HT-29 (cell line): ENCODE results near the gene DMBT1. TPM values are rescaled to one million over a fixed set of nuclear protein-coding genes. Genes with fewer than 3 reads are reported as not detected.

ENCODE experiments used
- DNase-seq: peaks from one replicate; pipeline ENCODE4 v3.0.0-alpha.2; 2015; ENCODE audit warnings: low spot score
- total RNA-seq: library from RNA; depleted of rRNA; stranded (reverse); fragments of >200 nt; shearing (Covaris generic); gene quantifications from 2 replicates; pipeline ENCODE4 v1.2.3, GENCODE V29; 2014

DMBT1 gene
- total RNA-seq, 1 experiment from 2014 or later: 0.38 TPM

DNA sequence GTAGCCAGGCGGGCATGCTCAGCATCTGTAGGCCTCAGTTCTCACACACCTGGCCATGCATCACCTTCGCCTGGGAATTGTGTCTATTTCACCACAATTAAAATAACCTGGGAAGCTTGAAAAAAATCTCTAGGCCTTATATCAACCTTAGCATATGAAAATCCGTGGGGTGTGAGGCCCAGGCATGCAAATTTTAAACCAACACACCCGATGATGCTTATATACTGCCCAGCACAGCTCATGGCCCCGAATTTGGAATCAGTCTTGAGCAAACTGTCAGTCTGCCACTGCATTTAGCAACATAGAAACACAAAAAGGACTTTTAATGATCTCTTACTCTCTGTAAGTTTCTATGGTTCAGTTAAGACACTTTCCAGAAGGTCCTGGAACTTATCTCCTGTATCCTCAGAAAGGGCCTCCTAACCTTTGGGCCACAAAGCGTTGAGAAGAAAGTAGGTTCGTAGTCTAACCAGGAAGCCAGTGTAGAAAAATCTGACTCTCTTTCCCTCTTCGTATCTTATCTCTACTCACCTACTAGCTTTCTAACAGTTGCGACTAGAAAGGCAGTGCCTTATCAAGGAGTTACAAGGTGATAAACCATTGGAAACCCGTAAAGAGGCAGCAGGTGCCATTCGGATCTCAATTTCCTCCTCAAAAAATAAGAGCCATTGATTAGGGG is 12.0 kb upstream of the DMBT1 start:
- no peak for DNase-seq

DNA sequence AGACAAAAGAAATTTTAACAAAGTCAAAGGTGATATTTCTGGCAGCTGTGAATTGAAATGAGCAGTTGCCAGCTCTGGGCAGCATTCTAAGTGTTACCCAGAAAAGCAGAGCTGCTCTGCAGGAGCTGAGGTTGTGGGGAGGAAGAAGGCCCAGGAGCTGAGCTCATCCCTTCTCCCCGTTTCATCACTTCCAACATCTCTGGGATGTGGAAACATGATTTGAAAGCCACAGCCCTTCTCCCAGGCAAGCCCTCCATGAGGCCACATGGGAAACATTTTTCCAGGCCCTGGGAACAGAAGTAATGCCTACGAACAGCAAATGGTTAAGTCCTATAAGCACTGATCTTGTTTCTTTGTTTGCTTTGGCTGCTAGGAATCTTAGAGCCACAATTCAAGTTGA is 10.9 kb upstream of the DMBT1 start:
- DNase-seq: no peak

DNA sequence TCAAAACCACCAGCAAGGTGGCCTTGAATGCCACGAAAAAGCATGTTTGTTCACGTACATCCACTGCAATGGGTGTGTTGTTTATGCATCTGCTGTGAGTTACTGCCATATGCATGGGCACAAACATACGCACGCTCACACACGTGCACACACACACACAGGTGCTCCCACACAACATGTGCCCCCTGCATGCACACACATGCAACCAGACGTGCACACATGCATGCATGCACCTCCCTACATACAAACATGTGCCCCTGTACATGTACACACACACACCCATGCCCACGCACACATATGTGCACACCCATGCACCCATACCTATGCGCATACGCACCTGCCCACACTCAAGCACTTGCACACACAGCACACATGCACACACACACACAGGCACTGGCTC is 10.1 kb upstream of the DMBT1 start:
- no peak for DNase-seq

DNA sequence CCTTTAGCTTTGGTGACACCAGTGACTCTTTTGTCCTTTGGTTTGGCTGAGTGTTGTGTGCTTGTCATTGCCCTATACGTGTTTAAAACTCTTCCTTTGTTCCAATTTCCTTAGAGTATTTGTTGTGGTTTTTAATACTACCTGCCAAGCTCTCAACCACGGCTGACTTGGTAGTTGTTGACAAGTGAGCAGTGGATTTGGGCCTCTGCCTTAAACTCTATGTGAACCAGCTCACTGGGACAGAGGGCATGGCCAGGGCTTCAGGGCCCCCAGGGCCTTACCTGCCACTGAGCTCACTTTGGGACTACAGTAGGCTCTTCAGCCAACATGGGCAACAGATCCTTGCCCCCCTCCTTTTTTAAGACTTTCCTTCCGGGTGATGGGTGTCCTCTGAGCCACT is 9.6 kb upstream of the DMBT1 start:
- DNase-seq: no peak

DNA sequence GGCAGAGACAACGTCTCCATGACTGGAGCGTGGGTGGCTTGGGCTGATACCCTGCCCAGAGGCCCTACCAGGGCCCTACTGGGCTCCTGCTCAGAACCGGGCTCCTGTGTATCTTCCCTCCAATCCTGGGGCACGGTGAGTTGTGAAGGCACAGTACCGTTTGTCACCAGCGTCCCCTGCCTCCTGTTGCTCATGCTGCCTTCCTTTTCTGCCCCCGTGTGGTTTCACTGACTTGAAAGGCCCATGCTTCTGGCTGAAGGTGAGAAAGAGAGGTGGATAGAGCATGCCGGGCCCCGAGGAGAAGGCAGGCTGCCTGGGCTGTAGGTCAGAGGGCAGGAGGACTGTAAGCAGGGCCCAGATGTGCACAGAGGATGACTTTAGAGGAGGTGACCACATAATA is 9.1 kb upstream of the DMBT1 start:
- DNase-seq: no peak

DNA sequence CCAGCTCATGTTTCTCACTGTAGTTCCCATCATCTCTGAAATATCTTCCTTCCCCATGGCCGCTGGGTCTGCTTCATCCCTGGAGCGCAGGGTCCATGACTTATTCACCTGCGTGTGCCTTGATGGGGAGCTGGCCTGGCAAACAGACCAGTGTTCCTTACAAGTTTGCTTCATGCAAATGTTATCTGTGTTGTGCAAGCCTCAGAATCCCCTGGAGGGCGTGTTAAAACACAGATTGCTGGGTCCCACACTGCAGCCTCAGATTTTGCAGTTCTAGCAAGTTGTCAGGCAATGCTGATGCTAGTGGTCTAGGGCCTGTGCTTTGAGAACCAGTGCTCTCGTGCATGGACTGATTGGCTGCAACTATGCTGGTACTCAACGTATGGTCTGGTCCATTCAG is 7.2 kb upstream of the DMBT1 start:
- no peak for DNase-seq

DNA sequence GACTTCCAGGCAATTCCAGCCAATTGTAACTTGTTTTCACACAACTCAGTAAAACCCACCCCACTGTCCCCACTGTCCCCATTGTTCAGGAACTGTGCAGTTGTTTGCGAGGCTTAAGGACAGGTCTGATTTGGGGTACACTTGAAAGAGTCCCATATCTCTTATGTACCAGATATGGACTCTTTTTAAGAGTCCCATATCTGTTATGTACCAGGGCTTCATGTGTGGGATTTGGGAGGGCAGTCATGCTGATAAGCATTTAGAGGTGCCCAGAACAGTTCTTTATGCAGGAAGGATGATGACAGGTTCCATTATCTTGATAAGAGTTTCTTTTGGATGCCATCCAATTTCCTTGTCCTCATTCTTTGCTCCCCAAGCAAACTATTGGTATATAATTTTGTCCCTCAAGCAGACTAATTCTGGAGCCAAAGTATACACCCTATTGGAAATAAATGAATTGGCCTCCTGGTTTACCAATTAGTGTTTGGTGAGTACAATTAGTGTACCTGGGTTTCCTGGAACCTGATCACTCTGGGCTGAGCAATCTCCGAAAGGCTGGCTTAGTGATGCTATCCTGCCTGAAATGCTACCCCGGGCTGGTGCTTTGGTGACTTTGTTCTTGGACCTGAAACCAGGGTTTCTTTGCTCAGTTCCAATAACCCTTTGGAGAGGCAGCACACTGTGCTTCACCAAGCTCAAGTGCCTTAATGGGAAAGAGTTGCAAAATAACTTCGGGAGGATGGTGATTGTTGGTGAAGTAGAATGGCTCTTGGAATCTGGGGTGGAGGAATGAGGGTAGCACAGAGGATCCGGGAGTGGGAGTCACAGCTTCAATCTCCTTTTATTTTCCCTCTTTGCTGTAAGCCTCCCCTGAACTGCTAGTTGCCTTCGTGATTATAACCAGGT is 6.2 kb upstream of the DMBT1 start:
- DNase-seq: no peak

DNA sequence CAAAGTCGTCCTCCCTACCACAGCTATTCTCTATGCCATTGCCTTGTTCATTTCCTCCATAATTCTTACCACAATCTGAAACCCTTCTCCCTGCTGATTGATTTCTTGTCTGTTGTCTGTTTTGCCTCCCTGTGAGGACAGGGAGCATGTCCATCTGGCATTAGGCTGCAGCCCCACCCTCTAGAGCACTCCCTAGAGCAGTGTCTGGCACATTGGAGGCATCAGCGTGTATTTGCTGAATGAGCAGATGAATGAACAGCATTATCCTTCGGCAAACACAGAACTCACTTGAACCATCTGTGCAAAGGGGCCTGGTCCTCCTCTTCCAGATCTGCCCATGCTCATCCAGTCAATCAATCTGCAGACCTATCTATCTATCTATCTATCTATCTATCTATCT is 5.1 kb upstream of the DMBT1 start:
- no peak for DNase-seq

DNA sequence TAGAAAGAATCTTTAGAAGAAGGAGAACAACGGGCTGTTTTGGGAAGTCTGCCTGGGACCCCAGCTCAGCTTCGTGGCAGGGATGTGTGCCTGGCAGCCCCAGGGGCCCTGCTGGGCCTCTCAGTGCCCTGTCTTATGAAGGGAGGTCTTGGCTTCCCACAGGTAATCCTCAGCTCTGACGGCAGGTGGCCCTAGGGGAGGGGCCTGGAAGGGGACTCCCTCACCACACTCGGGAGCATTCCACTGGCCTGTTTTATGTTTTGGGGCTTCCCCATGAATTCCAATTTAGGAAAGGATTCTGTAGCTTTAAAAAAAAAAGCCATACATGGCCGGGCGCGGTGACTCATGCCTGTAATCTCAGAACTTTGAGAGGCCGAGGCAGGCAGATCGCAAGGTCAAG is 3.0 kb upstream of the DMBT1 start:
- no peak for DNase-seq

DNA sequence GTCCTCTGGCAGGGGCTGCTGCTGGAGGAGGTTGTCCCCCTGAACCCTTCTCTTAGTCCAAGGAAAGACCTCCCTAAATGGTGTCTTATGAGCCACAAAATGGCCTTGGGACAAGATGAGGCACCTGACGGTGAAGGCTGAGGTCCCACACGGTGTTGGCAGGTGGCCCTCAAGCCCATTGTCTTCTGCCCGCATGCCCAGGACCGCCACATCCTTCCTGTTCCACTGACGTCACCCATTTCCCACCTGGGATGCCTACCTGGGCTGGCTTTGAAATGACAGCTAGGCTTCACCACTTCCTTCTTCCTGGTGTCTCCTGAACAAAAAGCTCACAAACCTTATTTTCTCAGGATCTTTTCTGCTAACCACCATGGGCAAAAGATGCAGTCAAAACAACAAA is 2.1 kb upstream of the DMBT1 start:
- DNase-seq: no peak

DNA sequence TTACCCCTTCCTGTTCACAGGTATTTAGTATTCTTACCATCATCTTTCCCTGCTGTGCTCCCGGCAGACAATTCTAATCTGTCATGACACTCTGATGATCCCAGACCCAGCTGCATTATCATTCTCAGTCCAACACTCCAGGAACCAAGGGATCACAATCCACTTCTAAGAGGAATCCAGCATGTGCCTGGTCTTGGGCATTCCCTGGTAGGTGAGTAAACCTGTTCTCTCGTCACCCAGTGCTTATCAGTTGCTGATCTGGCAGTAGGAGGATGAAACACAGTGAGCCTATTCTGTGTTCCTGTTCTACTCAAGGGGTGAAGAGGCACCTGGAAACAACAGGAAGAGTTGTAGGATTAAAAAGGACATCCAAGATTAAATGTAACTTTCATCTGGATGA is 1.3 kb upstream of the DMBT1 start:
- no peak for DNase-seq

DNA sequence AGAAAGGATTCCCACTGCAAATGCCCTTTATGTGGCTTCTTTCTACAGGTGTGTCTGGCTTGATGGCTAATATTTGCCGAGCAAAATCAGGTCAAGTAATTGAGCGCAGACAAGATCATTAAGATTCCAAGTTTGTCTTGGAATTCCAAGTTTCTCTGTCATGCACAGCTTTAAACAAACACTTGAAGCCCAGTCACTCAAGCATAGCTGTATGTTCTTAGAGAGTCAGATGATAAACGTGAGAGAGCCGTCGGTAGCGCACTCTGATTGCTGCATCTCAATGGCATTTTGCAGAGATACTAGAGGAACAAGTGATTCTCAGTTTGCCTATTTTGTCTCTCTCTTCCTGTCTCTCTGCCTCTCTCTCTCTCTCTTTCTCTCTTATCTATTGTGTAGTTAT is 658 bp downstream of the DMBT1 start:
- no peak for DNase-seq

DNA sequence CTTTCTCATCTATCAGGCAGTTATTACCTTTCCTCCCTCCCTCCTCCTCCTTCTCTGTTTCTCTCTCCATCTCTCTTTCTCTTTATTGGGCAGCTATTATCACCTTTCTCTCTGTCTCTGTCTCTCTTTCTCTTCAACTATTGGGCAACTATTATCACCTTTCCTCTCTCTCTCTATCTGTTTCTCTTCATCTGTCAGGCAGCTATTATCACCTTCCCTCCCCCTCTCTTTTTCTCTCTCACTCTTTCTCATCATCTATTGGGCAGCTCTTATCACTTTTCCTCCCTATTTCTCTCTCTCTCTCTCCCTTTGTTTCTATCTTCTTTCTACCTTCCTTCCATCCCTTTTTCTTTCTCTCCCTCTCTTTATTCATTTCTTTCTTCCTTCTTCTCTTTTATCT is 1.2 kb downstream of the DMBT1 start:
- no peak for DNase-seq

DNA sequence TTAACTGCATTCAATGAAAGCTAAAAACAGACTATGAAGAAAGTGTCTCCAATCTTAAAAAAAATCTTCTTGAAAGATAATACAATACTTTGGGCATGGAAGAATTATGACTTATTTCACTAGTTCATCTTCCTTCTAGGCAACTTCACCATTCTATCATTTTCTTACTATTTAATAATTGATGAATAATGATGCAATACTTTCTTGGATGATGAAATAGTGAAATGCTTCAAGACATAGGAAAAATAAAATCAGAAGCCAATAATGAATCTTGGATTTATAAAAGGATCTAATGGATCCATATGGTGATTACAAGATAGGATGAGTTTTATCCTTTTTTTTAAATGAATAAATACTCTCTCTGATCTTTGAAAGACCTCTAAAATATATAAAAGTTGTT is 4.4 kb downstream of the DMBT1 start:
- no peak for DNase-seq

DNA sequence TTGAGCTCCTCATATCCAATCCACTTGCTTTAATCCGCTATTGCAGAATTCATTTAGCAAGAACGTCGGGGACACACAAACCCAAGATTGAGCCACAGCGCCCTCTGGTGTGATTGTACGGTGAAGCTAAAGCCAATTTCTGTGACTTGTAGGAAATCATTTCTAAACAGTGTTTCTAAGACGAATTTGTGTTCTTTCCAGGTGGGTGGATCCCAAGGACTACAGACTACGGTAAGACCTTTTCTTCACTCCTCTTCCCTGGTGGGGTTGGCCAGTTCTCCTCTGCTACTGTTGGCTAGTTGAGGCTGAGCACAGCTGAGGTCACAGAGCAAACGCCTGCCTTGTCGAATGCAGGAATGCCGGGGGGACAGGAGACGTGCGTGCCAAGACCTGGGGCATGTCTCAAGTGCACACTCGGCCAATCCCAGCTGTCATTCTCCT is 5.2 kb downstream of the DMBT1 start:
- DNase-seq: peak; percentile 91

DNA sequence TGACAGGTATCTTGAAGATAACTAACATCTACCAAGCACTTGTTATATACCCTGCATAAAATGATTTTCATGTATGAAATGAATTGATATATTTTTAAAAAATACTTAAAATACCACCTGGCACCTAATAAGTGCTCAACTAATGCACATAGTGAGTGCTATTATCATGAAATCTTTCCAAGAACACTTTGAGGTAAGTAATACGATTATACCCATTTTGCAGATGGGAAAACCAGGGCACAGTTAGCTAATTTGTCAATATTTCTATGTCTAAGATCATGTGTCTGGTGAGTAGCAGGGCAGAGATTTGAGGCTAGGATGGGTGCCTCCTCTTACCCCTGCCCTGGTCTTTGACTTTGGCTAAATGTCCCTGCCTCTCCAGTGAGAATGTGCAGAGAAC is 6.1 kb downstream of the DMBT1 start:
- DNase-seq: no peak

DNA sequence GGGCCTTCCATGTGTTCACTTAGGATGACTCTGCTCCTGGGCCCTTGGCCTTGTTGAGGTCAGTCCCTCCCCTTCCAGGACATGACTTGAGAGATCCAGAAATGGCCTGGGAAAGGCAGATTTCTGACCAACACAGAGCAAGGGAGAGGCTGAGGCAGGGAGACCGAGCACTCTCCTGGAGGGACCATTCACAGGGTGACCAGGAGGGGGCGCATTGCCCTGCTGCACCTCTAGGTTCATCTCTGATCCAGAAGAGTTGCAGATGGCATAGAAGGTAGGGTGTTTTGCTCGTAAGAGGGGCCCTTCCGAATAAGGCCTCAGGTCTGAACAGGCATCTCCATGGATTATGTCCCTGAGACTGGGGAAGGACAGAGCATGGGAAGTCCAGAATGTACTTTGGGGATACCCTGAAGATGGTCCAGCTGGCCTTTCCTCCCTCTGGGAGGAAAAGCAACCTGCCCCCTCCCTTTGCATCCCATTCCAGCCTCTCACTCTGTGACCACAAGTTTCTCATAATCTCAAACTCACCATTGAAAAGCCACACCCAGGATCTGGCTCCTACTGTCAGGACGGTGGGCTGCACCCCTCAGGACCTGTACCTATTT is 6.6 kb downstream of the DMBT1 start:
- no peak for DNase-seq

DNA sequence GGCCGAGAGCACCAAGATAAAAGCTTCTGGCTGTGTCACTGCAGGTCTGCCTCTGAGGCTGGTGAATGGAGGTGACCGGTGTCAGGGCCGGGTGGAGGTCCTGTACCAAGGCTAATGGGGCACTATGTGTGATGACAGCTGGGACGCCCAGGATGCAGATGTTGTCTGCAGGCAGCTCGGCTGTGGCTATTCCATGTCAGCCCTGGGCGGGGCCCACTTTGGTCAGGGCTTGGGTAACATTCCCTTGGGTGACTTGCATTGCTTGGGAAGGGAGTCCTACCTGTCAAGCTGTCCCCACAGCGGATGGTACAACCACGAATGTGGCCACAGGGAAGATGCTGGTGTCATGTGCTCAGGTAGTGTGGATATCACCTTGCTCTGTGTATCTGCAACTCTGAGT is 8.0 kb downstream of the DMBT1 start:
- DNase-seq: no peak

DNA sequence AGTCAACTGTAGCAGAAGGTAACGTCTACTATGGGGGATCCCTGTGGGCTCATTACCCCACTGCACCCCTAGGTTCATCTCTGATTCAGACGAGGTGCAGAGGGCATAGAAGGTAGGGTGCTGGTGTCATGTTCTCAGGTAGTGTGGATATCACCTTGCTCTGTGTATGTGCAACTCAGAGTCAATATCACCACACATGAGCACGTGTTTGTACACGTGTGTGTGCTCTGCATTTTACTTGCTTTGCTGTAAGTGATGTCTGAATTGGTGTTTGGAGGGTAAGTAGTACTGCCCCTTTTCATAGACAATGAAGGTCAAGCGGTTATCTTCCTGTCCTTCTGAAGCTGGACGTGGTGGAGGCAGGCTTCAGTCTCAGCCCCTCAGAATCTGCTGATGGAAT is 10.4 kb downstream of the DMBT1 start:
- no peak for DNase-seq

DNA sequence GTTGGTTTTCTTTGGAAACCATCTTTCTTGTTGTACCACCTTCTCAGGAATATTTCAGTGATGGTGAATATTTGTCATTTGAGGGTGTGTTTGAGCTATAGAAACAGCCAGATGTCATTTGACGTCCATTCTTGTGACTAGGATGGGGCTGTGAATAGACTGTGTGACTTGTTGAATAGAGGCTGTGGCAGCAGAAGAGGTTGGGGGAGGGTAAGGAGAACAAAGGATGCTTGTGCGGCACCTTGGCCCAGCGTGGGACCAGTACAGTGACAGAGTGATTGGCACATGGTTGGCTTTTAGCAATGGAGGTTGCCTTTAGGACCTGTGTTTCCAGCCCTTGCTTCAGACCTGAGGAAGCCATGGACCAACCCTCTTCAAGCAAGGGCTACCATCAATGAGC is 11.3 kb downstream of the DMBT1 start:
- DNase-seq: no peak

DNA sequence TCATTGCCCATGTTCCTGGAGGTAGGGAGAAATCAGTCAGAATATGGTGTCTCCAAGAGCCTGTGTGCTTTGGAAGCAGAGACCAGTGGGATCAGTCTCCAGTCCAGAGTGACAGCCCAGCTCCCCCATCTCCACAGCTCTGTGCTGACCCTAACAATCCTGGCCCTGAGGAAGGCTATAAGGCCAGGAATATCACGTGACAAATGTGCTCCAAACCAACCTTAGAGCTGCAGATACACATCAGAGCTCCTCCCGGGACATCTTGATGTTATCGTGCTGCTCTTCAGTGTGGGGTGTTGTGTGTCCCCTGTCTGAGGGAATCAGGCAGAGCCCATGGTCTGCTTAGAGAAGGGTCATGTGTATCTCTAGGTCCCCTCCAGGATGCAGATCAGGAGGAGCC is 15.2 kb downstream of the DMBT1 start:
- DNase-seq: no peak

DNA sequence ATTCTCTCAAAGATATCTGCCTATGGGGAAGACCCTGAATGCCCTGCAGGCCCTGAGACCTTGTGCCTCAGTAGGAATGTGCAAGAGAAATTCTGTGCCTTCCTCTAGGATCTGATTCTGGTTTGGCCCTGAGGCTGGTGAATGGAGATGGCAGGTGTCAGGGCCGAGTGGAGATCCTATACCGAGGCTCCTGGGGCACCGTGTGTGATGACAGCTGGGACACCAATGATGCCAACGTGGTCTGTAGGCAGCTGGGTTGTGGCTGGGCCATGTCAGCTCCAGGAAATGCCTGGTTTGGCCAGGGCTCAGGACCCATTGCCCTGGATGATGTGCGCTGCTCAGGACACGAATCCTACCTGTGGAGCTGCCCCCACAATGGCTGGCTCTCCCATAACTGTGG is 15.7 kb downstream of the DMBT1 start:
- DNase-seq: no peak
